Neural cell (in vitro differentiated cells): ENCODE results near the gene PIK3R4. TPM values are rescaled to one million over a fixed set of nuclear protein-coding genes. Genes with fewer than 3 reads are reported as not detected.

Source experiments
- H2AFZ ChIP-seq: fragments of 200-600, 300-800 bp; sonication (generic), shearing (Covaris generic); 2 replicates; pipeline ENCODE4 v1.6.0; 2014; ENCODE audit warnings: low read depth, mild to moderate bottlenecking, antibody characterized with exemption, low read length, moderate library complexity
- H3F3A ChIP-seq: fragments of 200-600 bp; shearing (Covaris generic); 2 replicates; pipeline ENCODE4 v1.6.1; 2016; ENCODE audit warnings: mild to moderate bottlenecking, moderate library complexity, mixed read lengths, antibody characterized with exemption, low read length; ENCODE audit not compliant: insufficient read depth, poor library complexity, severe bottlenecking
- H3K27ac ChIP-seq: fragments of 200-600, 300-800 bp; sonication (generic), shearing (Covaris generic); 2 replicates; pipeline ENCODE4 v1.5.1; 2014; ENCODE audit warnings: mild to moderate bottlenecking, low read length, moderate library complexity
- H3K27me3 ChIP-seq: fragments of 300-800, 200-600 bp; sonication (generic), shearing (Covaris generic); 2 replicates; pipeline ENCODE4 v1.6.0; 2014; ENCODE audit warnings: mild to moderate bottlenecking, low read depth, low read length, moderate library complexity; ENCODE audit not compliant: insufficient read depth
- H3K36me3 ChIP-seq: fragments of 300-800, 200-600 bp; sonication (generic), shearing (Covaris generic); 2 replicates; pipeline ENCODE4 v1.5.1; 2014; ENCODE audit warnings: mild to moderate bottlenecking, antibody characterized with exemption, low read length, moderate library complexity; ENCODE audit not compliant: insufficient read depth
- H3K4me2 ChIP-seq: fragments of 300-800, 200-600 bp; sonication (generic), shearing (Covaris generic); 2 replicates; pipeline ENCODE4 v1.6.0; 2014; ENCODE audit warnings: mild to moderate bottlenecking, low read length
- H3K4me3 ChIP-seq: fragments of 300-800, 200-600 bp; sonication (generic), shearing (Covaris generic); 2 replicates; pipeline ENCODE4 v1.5.1; 2014; ENCODE audit warnings: mild to moderate bottlenecking, low read length, moderate library complexity
- H3K79me2 ChIP-seq: fragments of 200-600 bp; shearing (Covaris generic); replicated peaks from 2 replicates; pipeline ENCODE4 v1.6.0; 2014; ENCODE audit warnings: mild to moderate bottlenecking, low read length, moderate library complexity; ENCODE audit not compliant: insufficient read depth
- H3K9ac ChIP-seq: fragments of 300-800, 200-600 bp; sonication (generic), shearing (Covaris generic); 2 replicates; pipeline ENCODE4 v1.6.1; 2016; ENCODE audit warnings: mild to moderate bottlenecking, low read length, mixed read lengths
- H3K9me2 ChIP-seq: fragments of 200-600 bp; shearing (Covaris generic); 2 replicates; pipeline ENCODE4 v1.6.1; 2016; ENCODE audit warnings: mild to moderate bottlenecking, low read length, mixed read lengths; ENCODE audit not compliant: insufficient read depth
- H3K9me3 ChIP-seq: fragments of 200-600, 300-800 bp; sonication (generic), shearing (Covaris generic); 2 replicates; pipeline ENCODE4 v1.6.1; 2016; ENCODE audit warnings: mild to moderate bottlenecking, mixed run types, low read length, moderate library complexity, mixed read lengths
- H4K20me1 ChIP-seq: fragments of 200-600 bp; shearing (Covaris generic); 2 replicates; pipeline ENCODE4 v1.6.1; 2016; ENCODE audit warnings: mild to moderate bottlenecking, mixed run types; ENCODE audit not compliant: insufficient read depth
- CTCF ChIP-seq: fragments of 450-650 bp; IDR thresholded peaks from 2 replicates; pipeline ENCODE4 v1.5.1; 2014; ENCODE audit warnings: antibody characterized with exemption, mild to moderate bottlenecking, moderate library complexity; ENCODE audit not compliant: poor library complexity, severe bottlenecking
- EP300 ChIP-seq: fragments of 450-650 bp; conservative IDR thresholded peaks from 2 replicates; pipeline ENCODE4 v1.6.1; 2014; ENCODE audit warnings: antibody characterized with exemption, mild to moderate bottlenecking, moderate library complexity; ENCODE audit not compliant: poor library complexity, severe bottlenecking
- EZH2 ChIP-seq: fragments of 200-600, 300-800 bp; shearing (Covaris generic), sonication (generic); IDR thresholded peaks from 2 replicates; pipeline ENCODE4 v1.6.1; 2014; ENCODE audit warnings: antibody characterized with exemption, low read length, borderline replicate concordance, mild to moderate bottlenecking; ENCODE audit not compliant: insufficient read depth, poor library complexity, severe bottlenecking
- MXI1 ChIP-seq: fragments of 450-650 bp; conservative IDR thresholded peaks from 2 replicates; pipeline ENCODE4 v1.6.1; 2014; ENCODE audit warnings: antibody characterized with exemption, mild to moderate bottlenecking; ENCODE audit not compliant: poor library complexity, severe bottlenecking
- POLR2AphosphoS5 ChIP-seq: IDR thresholded peaks from 2 replicates; pipeline ENCODE4 v1.6.1; 2012
- RAD21 ChIP-seq: fragments of 450-650 bp; conservative IDR thresholded peaks from 2 replicates; pipeline ENCODE4 v1.6.1; 2014; ENCODE audit warnings: antibody characterized with exemption, mild to moderate bottlenecking, moderate library complexity
- REST ChIP-seq: IDR thresholded peaks from 2 replicates; pipeline ENCODE4 v1.6.1; 2012; ENCODE audit warnings: borderline replicate concordance
- SMC3 ChIP-seq: fragments of 450-650 bp; conservative IDR thresholded peaks from 2 replicates; pipeline ENCODE4 v1.6.1; 2014; ENCODE audit warnings: antibody characterized with exemption, mild to moderate bottlenecking, moderate library complexity; ENCODE audit not compliant: poor library complexity
- TAF1 ChIP-seq: IDR thresholded peaks from 2 replicates; pipeline ENCODE4 v1.6.1; 2012; ENCODE audit warnings: low read depth
- polyA plus RNA-seq: library from polyadenylated mRNA; depleted of rRNA; stranded (reverse); fragments of >200 nt; gene quantifications from 2 replicates; pipeline ENCODE4 v1.2.3, GENCODE V29; 2014

The PIK3R4 gene
- polyA plus RNA-seq, 1 donor from 2014 or later: 18.3 TPM

- Histone ChIP-seq H2AFZ (no peak overlapping the region), H3K79me2 (no peaks in the 10 kb centered on the region), H3K36me3 (no peaks in the 10 kb centered on the region), H3K9me3 (no peaks in the 10 kb centered on the region), H4K20me1 (no peaks in the 10 kb centered on the region), H3K9me2 (no peaks in the 10 kb centered on the region), H3K27ac (no peak overlapping the region), H3K4me3 (no peak overlapping the region), H3K4me2 (no peak overlapping the region), H3K9ac (no peak overlapping the region), H3F3A (no peaks in the 10 kb centered on the region), H3K27me3 (no peaks in the 10 kb centered on the region)
- no peak for TF ChIP-seq TAF1
- no peak for TF ChIP-seq POLR2AphosphoS5
- TF ChIP-seq CTCF: no peak
- no peak for TF ChIP-seq EZH2
- no peak for TF ChIP-seq MXI1
- no peak for TF ChIP-seq REST
- TF ChIP-seq RAD21: no peak
- TF ChIP-seq EP300: no peak
- TF ChIP-seq SMC3: no peak
These were observed 38.6 kb downstream of the PIK3R4 start for GRCh38 chr3:130707902-130708601.

GRCh38 chr3:130705501-130705900 lies 41.1 kb downstream of the PIK3R4 start:
- Histone ChIP-seq H3K9me2 (no peaks in the 10 kb centered on the region), H3K9me3 (no peaks in the 10 kb centered on the region), H3K4me3 (no peak overlapping the region), H3K27me3 (no peaks in the 10 kb centered on the region), H3F3A (no peaks in the 10 kb centered on the region), H3K79me2 (no peaks in the 10 kb centered on the region), H4K20me1 (no peaks in the 10 kb centered on the region), H3K4me2 (no peak overlapping the region), H3K9ac (no peak overlapping the region), H2AFZ (no peak overlapping the region), H3K36me3 (peaks cover 5% of the 10 kb centered on the region), H3K27ac (no peak overlapping the region)
- TF ChIP-seq SMC3 (no peak), CTCF (no peak), MXI1 (no peak), EZH2 (no peak), REST (no peak), EP300 (no peak), TAF1 (no peak), POLR2AphosphoS5 (no peak), RAD21 (no peak)
